OCI-LY3 (cell line): Measurements from ENCODE around the gene NXN.

ENCODE experiments used
- H2AFZ ChIP-seq: fragments of 200-600, 300-600 bp; shearing (Covaris generic); 2 replicates; pipeline ENCODE4 v1.6.0; 2014; ENCODE audit warnings: antibody characterized with exemption, low read depth, low read length
- H3K27ac ChIP-seq: fragments of 200-600, 300-600 bp; sonication (generic); 2 replicates; pipeline ENCODE4 v1.5.1; 2014; ENCODE audit warnings: mild to moderate bottlenecking, low read length, moderate library complexity, mixed read lengths
- H3K27me3 ChIP-seq: fragments of 200-600, 300-600 bp; sonication (generic); 2 replicates; pipeline ENCODE4 v1.6.1; 2014; ENCODE audit warnings: low read depth, low read length, mixed read lengths
- H3K36me3 ChIP-seq: fragments of 200-600, 300-600 bp; sonication (generic); replicated peaks from 2 replicates; pipeline ENCODE3; 2014; ENCODE audit warnings: low read depth, low read length, mixed read lengths
- H3K4me1 ChIP-seq: fragments of 300-600, 200-600 bp; sonication (generic); 2 replicates; pipeline ENCODE4 v1.6.1; 2014; ENCODE audit warnings: low read length, mixed read lengths
- H3K4me2 ChIP-seq: fragments of 200-600, 300-600 bp; sonication (generic); 2 replicates; pipeline ENCODE4 v1.6.1; 2014; ENCODE audit warnings: low read length, mixed read lengths
- H3K4me3 ChIP-seq: fragments of 300-600, 200-600 bp; sonication (generic); 2 replicates; pipeline ENCODE4 v1.5.1; 2014; ENCODE audit warnings: antibody characterized with exemption, mild to moderate bottlenecking, low read length, moderate library complexity
- H3K79me2 ChIP-seq: fragments of 300-600, 200-600 bp; shearing (Covaris generic); 2 replicates; pipeline ENCODE4 v1.6.1; 2014; ENCODE audit warnings: mild to moderate bottlenecking, low read length, mixed read lengths
- H3K9ac ChIP-seq: fragments of 300-600, 200-600 bp; shearing (Covaris generic); 2 replicates; pipeline ENCODE4 v1.6.0; 2014; ENCODE audit warnings: mild to moderate bottlenecking, low read length, moderate library complexity
- H3K9me3 ChIP-seq: fragments of 200-600, 300-600 bp; shearing (Covaris generic); 2 replicates; pipeline ENCODE4 v1.6.1; 2014; ENCODE audit warnings: low read length, mixed read lengths; ENCODE audit not compliant: insufficient read depth
- H4K20me1 ChIP-seq: fragments of 200-600, 300-600 bp; sonication (generic); 2 replicates; pipeline ENCODE4 v1.6.1; 2016; ENCODE audit warnings: low read length, mixed read lengths; ENCODE audit not compliant: insufficient read depth
- EZH2phosphoT487 ChIP-seq: fragments of 200-600 bp; shearing (Covaris generic); IDR thresholded peaks from 2 replicates; pipeline ENCODE4 v1.6.1; 2018; ENCODE audit warnings: antibody characterized with exemption, mixed run types, low read depth
- TF ChIP-seq, protein P1 (sequence below): fragments of 200-600, 300-600 bp; sonication (generic); IDR thresholded peaks from 2 replicates; pipeline ENCODE4 v1.5.1; 2014; ENCODE audit warnings: antibody characterized with exemption, low read length, low read depth

Gene NXN

DNA sequence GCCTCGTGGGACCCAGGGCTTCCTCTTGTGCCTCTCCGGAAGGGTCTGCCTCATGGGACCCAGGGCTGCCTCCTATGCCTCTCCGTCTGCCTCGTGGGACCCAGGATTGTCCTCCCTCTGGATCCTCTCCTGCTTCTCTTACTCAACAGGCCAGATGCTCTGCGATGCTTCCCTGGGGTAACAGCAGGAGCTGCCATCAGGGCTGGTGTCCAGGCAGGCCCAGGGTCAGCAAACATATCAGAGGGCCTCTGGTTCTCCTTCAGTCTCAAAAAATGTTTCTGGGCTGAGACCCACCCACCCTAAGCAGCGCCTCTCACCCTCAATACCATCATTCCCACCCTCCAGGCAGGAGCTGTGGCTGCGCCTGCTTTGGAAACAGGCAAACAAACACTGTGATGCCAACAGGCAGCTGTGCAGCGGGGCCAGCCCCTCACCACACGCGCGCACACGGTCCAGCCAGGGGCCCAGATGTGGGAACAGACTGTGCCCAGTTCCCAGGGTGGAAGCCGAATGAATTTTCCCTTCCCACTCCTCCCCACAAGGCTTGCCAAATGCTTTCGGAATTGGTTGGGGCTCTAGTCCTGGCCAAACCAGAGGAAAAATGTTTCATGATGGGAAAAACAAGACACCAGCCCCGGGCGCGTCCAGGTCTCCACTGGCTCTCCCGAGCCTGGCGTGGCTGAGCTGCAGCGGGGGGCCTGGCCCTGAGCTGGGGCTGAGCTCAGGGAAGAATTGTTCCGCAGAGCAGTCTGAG, 28.6 kb upstream of the NXN start:
- H3K4me3 ChIP-seq: no peak overlapping the region
- H3K36me3 ChIP-seq: no peaks in the 10 kb centered on the region
- no peak overlapping the region for H3K27ac ChIP-seq
- no peaks in the 10 kb centered on the region for H3K9me3 ChIP-seq
- H4K20me1 ChIP-seq: no peaks in the 10 kb centered on the region
- H3K79me2 ChIP-seq: no peaks in the 10 kb centered on the region
- no peak overlapping the region for H2AFZ ChIP-seq
- H3K9ac ChIP-seq: no peak overlapping the region
- TF ChIP-seq, protein P1, sequence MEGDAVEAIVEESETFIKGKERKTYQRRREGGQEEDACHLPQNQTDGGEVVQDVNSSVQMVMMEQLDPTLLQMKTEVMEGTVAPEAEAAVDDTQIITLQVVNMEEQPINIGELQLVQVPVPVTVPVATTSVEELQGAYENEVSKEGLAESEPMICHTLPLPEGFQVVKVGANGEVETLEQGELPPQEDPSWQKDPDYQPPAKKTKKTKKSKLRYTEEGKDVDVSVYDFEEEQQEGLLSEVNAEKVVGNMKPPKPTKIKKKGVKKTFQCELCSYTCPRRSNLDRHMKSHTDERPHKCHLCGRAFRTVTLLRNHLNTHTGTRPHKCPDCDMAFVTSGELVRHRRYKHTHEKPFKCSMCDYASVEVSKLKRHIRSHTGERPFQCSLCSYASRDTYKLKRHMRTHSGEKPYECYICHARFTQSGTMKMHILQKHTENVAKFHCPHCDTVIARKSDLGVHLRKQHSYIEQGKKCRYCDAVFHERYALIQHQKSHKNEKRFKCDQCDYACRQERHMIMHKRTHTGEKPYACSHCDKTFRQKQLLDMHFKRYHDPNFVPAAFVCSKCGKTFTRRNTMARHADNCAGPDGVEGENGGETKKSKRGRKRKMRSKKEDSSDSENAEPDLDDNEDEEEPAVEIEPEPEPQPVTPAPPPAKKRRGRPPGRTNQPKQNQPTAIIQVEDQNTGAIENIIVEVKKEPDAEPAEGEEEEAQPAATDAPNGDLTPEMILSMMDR: no peak
- TF ChIP-seq EZH2phosphoT487: no peak
- no peak overlapping the region for H3K4me2 ChIP-seq
- H3K27me3 ChIP-seq: no peaks in the 10 kb centered on the region
- H3K4me1 ChIP-seq: no peaks in the 10 kb centered on the region

DNA sequence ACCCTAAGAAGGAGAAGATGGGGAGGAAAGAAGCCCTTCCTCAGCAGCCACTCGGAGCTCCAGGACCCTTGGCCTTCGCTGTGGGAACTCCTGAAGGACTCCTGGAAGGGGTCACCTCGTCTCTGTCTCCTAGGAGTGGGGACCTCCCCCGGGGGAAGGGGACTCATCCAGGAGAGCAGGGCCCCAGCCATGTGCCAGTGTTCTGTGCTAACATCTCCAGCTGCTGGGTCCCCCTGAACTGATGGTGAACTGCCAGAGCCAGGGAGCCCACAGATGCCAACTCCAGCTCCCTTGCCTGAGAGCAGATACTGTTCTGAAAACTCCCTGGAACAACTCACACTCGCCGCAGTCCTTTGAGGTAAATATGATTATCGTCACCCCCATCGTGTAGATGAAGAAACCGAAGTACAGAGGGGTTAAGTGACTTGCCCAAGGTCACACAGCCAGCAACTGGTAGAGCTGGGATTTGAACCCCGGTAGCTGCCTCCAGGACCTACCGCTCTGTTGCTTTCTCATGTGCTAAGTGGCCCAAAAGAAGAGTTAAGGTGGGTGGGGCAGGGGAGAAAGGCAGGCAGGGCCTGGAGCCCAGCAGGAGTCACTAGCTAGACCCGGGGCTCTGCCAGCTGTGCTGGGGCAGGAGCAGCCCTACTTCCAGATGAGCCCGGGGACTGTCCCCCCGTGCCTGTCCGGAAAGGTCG, 27.9 kb upstream of the NXN start:
- Histone ChIP-seq H3K27me3 (no peaks in the 10 kb centered on the region), H3K27ac (no peak overlapping the region), H2AFZ (no peak overlapping the region), H3K9ac (no peak overlapping the region), H3K9me3 (no peaks in the 10 kb centered on the region), H3K79me2 (no peaks in the 10 kb centered on the region), H3K4me2 (no peak overlapping the region), H3K36me3 (no peaks in the 10 kb centered on the region), H3K4me1 (no peaks in the 10 kb centered on the region), H3K4me3 (no peak overlapping the region), H4K20me1 (no peaks in the 10 kb centered on the region)
- TF ChIP-seq, protein P1: no peak
- no peak for TF ChIP-seq EZH2phosphoT487

DNA sequence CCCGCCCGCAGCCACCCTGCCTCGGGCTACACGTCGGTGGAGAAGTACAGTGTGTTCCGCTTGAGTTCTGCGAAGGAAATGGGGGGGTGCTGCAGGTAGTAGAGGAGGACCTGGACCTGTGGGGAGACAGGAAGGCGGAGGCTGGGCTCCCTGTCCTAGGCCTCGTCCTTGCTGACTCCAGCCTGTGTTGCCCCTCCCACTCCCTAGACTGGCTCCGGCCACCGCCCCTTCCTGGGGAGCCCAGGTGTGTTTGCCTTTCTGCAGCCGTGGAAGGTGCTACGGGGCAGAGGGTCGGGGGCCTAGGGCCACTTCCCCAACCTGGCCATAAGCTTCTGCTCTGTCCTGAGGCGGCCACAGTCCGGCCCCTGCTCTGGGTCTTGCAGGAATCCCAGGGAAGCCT, 26.5 kb upstream of the NXN start:
- Histone ChIP-seq H3K27ac (no peak overlapping the region), H3K79me2 (no peaks in the 10 kb centered on the region), H3K36me3 (peaks cover 10% of the 10 kb centered on the region), H3K4me2 (no peak overlapping the region), H3K4me1 (no peaks in the 10 kb centered on the region), H3K27me3 (no peaks in the 10 kb centered on the region), H4K20me1 (no peaks in the 10 kb centered on the region), H3K4me3 (no peak overlapping the region), H2AFZ (no peak overlapping the region), H3K9ac (no peak overlapping the region), H3K9me3 (no peaks in the 10 kb centered on the region)
- TF ChIP-seq, protein P1: no peak
- TF ChIP-seq EZH2phosphoT487: no peak

DNA sequence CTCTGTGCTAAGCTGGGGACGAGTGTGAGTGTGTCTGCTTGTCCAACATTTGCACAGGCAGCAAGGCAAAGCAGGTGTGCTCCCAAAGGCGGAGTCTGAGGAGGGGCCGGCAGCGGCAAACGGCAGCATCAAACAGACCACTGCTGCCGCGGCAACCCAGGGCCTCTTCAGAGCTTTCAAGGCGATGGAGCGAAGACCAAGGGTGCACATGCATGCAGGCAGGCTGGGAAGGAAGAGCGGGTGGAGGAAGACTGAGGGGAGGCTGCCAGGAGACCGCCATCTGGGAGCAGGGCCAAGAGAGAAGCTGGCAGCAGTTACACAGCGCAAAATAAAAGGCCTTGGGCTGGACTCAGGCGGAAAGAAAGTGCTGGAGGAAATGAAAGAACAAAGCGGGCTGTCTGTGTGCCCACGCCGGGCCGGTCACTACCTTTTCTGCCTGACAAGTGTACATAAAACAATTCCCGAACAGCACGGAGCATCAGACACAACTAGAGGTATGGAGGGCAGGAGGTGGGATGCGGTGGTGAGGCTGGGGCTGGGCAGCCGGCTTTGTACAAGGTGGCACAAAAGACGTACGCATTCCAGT, 25.9 kb upstream of the NXN start:
- no peak overlapping the region for H2AFZ ChIP-seq
- TF ChIP-seq, protein P1: no peak
- no peak for TF ChIP-seq EZH2phosphoT487
- no peaks in the 10 kb centered on the region for H3K27me3 ChIP-seq
- H3K27ac ChIP-seq: no peak overlapping the region
- H3K4me3 ChIP-seq: no peak overlapping the region
- no peaks in the 10 kb centered on the region for H3K79me2 ChIP-seq
- H3K4me2 ChIP-seq: no peak overlapping the region
- H4K20me1 ChIP-seq: no peaks in the 10 kb centered on the region
- H3K4me1 ChIP-seq: no peaks in the 10 kb centered on the region
- H3K9ac ChIP-seq: no peak overlapping the region
- peaks cover 10% of the 10 kb centered on the region for H3K36me3 ChIP-seq
- H3K9me3 ChIP-seq: no peaks in the 10 kb centered on the region
